Subcutaneous abdominal adipose tissue (tissue), 5 donors: ENCODE data around the gene TIMM17A.

Experiments
- H3K27ac ChIP-seq: one replicate; pipeline ENCODE4 v1.7.0; 2013; ENCODE audit warnings: low read depth, mild to moderate bottlenecking, inconsistent platforms, low read length, moderate library complexity
- H3K27me3 ChIP-seq, 5 donors: one replicate each; pipeline ENCODE4 v1.7.0; 2013; ENCODE audit warnings: low read length in 5 of 5, inconsistent platforms in 1 of 5; ENCODE audit not compliant: control insufficient read depth in 5 of 5, insufficient read depth in 4 of 5
- H3K36me3 ChIP-seq, 5 donors: one replicate each; pipeline ENCODE4 v1.7.0; 2013; ENCODE audit warnings: low read length in 5 of 5; ENCODE audit not compliant: control insufficient read depth in 5 of 5, insufficient read depth in 5 of 5
- H3K4me1 ChIP-seq, 5 donors: one replicate each; pipeline ENCODE4 v1.7.0; 2013; ENCODE audit warnings: low read length in 5 of 5, mild to moderate bottlenecking in 3 of 5, moderate library complexity in 1 of 5; ENCODE audit not compliant: control insufficient read depth in 5 of 5, insufficient read depth in 5 of 5
- H3K4me3 ChIP-seq, 5 donors: one replicate each; pipeline ENCODE4 v1.7.0; 2013; ENCODE audit warnings: low read length in 5 of 5, low read depth in 1 of 5
- H3K9ac ChIP-seq, 5 donors: one replicate each; pipeline ENCODE4 v1.7.0; 2013; ENCODE audit warnings: low read length in 5 of 5, mild to moderate bottlenecking in 4 of 5, moderate library complexity in 3 of 5
- H3K9me3 ChIP-seq, 5 donors: one replicate each; pipeline ENCODE4 v1.7.0; 2013; ENCODE audit warnings: low read length in 5 of 5; ENCODE audit not compliant: control insufficient read depth in 5 of 5
- donor health status: healthy.
- donor health status: healthy.
- donor health status: healthy.
- donor health status: healthy.
- donor health status: healthy.

TIMM17A gene

DNA sequence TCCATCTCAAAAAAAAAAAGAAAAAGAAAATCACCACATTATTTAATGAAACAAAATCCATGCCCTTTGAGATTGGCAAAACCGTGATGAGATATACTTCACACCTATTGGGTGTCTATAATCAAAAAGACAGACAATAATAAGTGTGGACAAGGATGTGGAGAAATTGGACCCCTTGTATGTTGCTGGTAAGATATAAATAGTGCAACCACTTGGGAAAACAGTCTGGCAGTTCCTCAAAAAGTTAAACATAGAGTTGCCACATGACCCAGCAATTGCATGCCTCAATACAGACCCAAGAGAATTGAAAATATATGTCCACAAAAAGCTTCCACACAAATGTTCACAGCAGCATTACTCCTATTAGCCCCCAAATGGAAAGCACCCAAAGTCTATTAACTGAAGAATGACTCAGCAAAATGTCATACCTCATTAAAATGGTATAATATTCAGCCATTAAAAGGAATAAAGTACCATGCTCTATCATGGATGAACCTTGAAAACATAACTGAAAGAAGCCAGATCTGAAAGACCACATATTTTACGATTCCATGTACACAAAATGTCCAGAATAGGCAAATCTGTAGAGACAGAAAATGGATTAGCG is 33.2 kb upstream of the TIMM17A start:
- no peaks in the 10 kb centered on the region for H3K9me3 ChIP-seq
- no peak overlapping the region for H3K4me3 ChIP-seq
- peaks cover 7 to 27% (median 21%) of the 10 kb centered on the region in 5 donors for H3K4me1 ChIP-seq
- H3K9ac ChIP-seq = no peak overlapping the region
- no peaks in the 10 kb centered on the region for H3K27me3 ChIP-seq
- no peaks in the 10 kb centered on the region for H3K36me3 ChIP-seq
- H3K27ac ChIP-seq = no peak overlapping the region

GRCh38 chr1:201925301-201925567 is 30.1 kb upstream of the TIMM17A start:
- no peaks in the 10 kb centered on the region for H3K27me3 ChIP-seq
- H3K4me3 ChIP-seq = no peak overlapping the region
- H3K4me1 ChIP-seq = peaks cover 0 to 11% (median 6%) of the 10 kb centered on the region in 5 donors
- no peak overlapping the region for H3K9ac ChIP-seq
- H3K27ac ChIP-seq = no peak overlapping the region
- H3K9me3 ChIP-seq = no peaks in the 10 kb centered on the region
- H3K36me3 ChIP-seq = no peaks in the 10 kb centered on the region

- peaks cover 0 to 11% (median 6%) of the 10 kb centered on the region in 5 donors for H3K4me1 ChIP-seq
- no peak overlapping the region for H3K27ac ChIP-seq
- no peaks in the 10 kb centered on the region for H3K9me3 ChIP-seq
- H3K9ac ChIP-seq = no peak overlapping the region
- H3K36me3 ChIP-seq = peaks cover 0 to 3% (median 0%) of the 10 kb centered on the region in 5 donors
- no peak overlapping the region for H3K4me3 ChIP-seq
- no peaks in the 10 kb centered on the region for H3K27me3 ChIP-seq
Measured at GRCh38 chr1:201925981-201926645, 29.2 kb upstream of the TIMM17A start.

GRCh38 chr1:201928266-201928665 is 27.0 kb upstream of the TIMM17A start:
- Histone ChIP-seq H3K9ac (no peak overlapping the region), H3K27me3 (no peaks in the 10 kb centered on the region), H3K27ac (no peak overlapping the region), H3K9me3 (no peaks in the 10 kb centered on the region), H3K36me3 (peaks cover 0 to 3% (median 0%) of the 10 kb centered on the region in 5 donors), H3K4me3 (no peak overlapping the region), H3K4me1 (peaks cover 0 to 11% (median 6%) of the 10 kb centered on the region in 5 donors)

GRCh38 chr1:201930137-201930536 is 25.2 kb upstream of the TIMM17A start:
- Histone ChIP-seq H3K27me3 (peaks cover 0 to 3% (median 0%) of the 10 kb centered on the region in 5 donors), H3K9me3 (no peaks in the 10 kb centered on the region), H3K4me1 (peaks cover 0 to 9% (median 6%) of the 10 kb centered on the region in 5 donors), H3K9ac (no peak overlapping the region), H3K4me3 (no peak overlapping the region), H3K36me3 (peaks cover 0 to 3% (median 0%) of the 10 kb centered on the region in 5 donors), H3K27ac (no peak overlapping the region)

GRCh38 chr1:201930803-201931202 is 24.5 kb upstream of the TIMM17A start:
- Histone ChIP-seq H3K36me3 (peaks cover 0 to 3% (median 0%) of the 10 kb centered on the region in 5 donors), H3K27me3 (peaks cover 0 to 3% (median 0%) of the 10 kb centered on the region in 5 donors), H3K27ac (no peak overlapping the region), H3K4me3 (no peak overlapping the region), H3K4me1 (peaks cover 0 to 6% (median 5%) of the 10 kb centered on the region in 5 donors), H3K9ac (no peak overlapping the region), H3K9me3 (no peaks in the 10 kb centered on the region)

DNA sequence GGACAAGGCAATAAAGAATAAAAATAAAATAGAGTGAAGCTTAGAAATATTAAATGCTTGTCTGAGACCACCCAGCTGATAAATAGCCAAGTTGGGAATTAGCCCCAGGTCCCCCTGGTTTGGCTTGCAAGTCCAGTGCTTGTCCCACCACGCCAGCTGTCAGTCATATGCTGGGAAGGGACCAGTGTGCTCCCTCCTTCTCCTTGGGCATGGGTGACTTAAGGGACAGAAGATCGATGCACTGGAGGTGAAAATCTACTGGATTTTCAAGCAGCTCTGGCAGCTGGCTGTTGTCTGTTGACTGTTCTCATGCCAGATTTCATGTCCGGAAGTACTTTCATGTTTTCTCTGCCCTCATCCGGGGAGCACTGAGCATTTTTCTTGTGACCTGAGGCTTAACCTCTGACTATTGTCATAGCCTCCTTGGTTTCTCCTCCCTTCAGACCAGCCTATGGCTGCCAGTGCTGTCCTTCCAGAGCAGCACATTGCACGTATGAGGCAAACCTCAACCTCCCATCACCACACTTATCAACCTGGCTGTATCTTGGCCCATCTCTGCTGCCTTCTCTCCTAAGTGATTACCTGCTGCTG is 21.4 kb upstream of the TIMM17A start:
- Histone ChIP-seq H3K9me3 (no peaks in the 10 kb centered on the region), H3K27ac (no peak overlapping the region), H3K4me3 (no peak overlapping the region), H3K9ac (no peak overlapping the region), H3K36me3 (peaks cover 0 to 3% (median 0%) of the 10 kb centered on the region in 5 donors), H3K27me3 (peaks cover 0 to 3% (median 0%) of the 10 kb centered on the region in 5 donors), H3K4me1 (peaks cover 0 to 13% (median 6%) of the 10 kb centered on the region in 5 donors)

- Histone ChIP-seq H3K36me3 (no peaks in the 10 kb centered on the region), H3K4me3 (no peak overlapping the region), H3K27me3 (peaks cover 0 to 5% (median 0%) of the 10 kb centered on the region in 5 donors), H3K9me3 (no peaks in the 10 kb centered on the region), H3K4me1 (peaks cover 0 to 28% (median 19%) of the 10 kb centered on the region in 5 donors), H3K27ac (no peak overlapping the region), H3K9ac (no peak overlapping the region)
Measured at GRCh38 chr1:201937624-201938213, 17.6 kb upstream of the TIMM17A start.

- peak overlapping the region in 1 of 5 donors; percentile 22 for H3K4me3 ChIP-seq
Measured at GRCh38 chr1:201938440-201939035, 16.8 kb upstream of the TIMM17A start.

More at GRCh38 chr1:201938440-201939035, 16.8 kb upstream of the TIMM17A start:
- H3K36me3 ChIP-seq = no peaks in the 10 kb centered on the region
- H3K9ac ChIP-seq = no peak overlapping the region
- H3K9me3 ChIP-seq = no peaks in the 10 kb centered on the region
- H3K27me3 ChIP-seq = peaks cover 0 to 9% (median 0%) of the 10 kb centered on the region in 5 donors
- peaks cover 0 to 33% (median 21%) of the 10 kb centered on the region in 5 donors for H3K4me1 ChIP-seq
- no peak overlapping the region for H3K27ac ChIP-seq
